Neural progenitor cell (in vitro differentiated cells): Measurements from ENCODE around the gene ACTL7B. TPM values are rescaled to one million over a fixed set of nuclear protein-coding genes. Genes with fewer than 3 reads are reported as not detected.

Source experiments
- DNase-seq: peaks from one replicate; pipeline ENCODE4 v3.0.0-alpha.2; 2016; ENCODE audit warnings: low spot score
- H2AFZ ChIP-seq: fragments of 200-600 bp; sonication (generic); replicated peaks from 2 replicates; pipeline ENCODE4 v1.6.1; 2016; ENCODE audit warnings: antibody characterized with exemption
- H3F3A ChIP-seq: fragments of 200-600 bp; sonication (generic); 2 replicates; pipeline ENCODE4 v1.6.1; 2016; ENCODE audit warnings: antibody characterized with exemption, low read depth
- H3K27ac ChIP-seq: fragments of 200-600 bp; sonication (generic); 2 replicates; pipeline ENCODE4 v1.5.1; 2016; ENCODE audit warnings: mild to moderate bottlenecking
- H3K27me3 ChIP-seq: fragments of 200-600 bp; sonication (generic); 2 replicates; pipeline ENCODE4 v1.6.1; 2016; ENCODE audit warnings: mild to moderate bottlenecking, moderate library complexity
- H3K36me3 ChIP-seq: fragments of 200-600 bp; sonication (generic); 2 replicates; pipeline ENCODE4 v1.5.1; 2016
- H3K4me1 ChIP-seq: fragments of 200-600 bp; sonication (generic); 2 replicates; pipeline ENCODE4 v1.6.1; 2016; ENCODE audit warnings: mixed run types
- H3K4me2 ChIP-seq: fragments of 200-600 bp; sonication (generic); 2 replicates; pipeline ENCODE4 v1.6.1; 2016
- H3K4me3 ChIP-seq: fragments of 200-600 bp; sonication (generic); 2 replicates; pipeline ENCODE4 v1.5.1; 2016
- H3K79me2 ChIP-seq: fragments of 200-600 bp; sonication (generic); 2 replicates; pipeline ENCODE4 v1.6.1; 2016; ENCODE audit warnings: low read depth
- H3K9ac ChIP-seq: fragments of 200-600 bp; sonication (generic); 2 replicates; pipeline ENCODE4 v1.6.1; 2016
- H3K9me3 ChIP-seq: fragments of 200-600 bp; sonication (generic); 2 replicates; pipeline ENCODE4 v1.5.1; 2016; ENCODE audit warnings: low read depth
- H4K20me1 ChIP-seq: fragments of 200-600 bp; sonication (generic); 2 replicates; pipeline ENCODE4 v1.6.1; 2016; ENCODE audit warnings: low read depth
- H3K27ac Mint-ChIP-seq: 3 replicates; pipeline ENCODE4 v1.8.0; 2021; ENCODE audit warnings: mixed read lengths
- H3K27me3 Mint-ChIP-seq: 2 replicates; pipeline ENCODE4 v1.8.0; 2022; ENCODE audit warnings: low read depth, mild to moderate bottlenecking, inconsistent platforms, moderate library complexity, mixed read lengths; ENCODE audit not compliant: insufficient read depth
- H3K36me3 Mint-ChIP-seq: 3 replicates; pipeline ENCODE4 v1.8.0; 2021; ENCODE audit warnings: mixed read lengths
- H3K4me1 Mint-ChIP-seq: 3 replicates; pipeline ENCODE4 v1.8.0; 2021; ENCODE audit warnings: mixed read lengths
- H3K4me3 Mint-ChIP-seq: 3 replicates; pipeline ENCODE4 v1.8.0; 2021; ENCODE audit warnings: mild to moderate bottlenecking, moderate library complexity, mixed read lengths
- H3K9me3 Mint-ChIP-seq: 3 replicates; pipeline ENCODE4 v1.8.0; 2020; ENCODE audit warnings: mixed read lengths
- CTCF ChIP-seq: fragments of 200-600 bp; sonication (generic); IDR thresholded peaks from 2 replicates; pipeline ENCODE4 v1.5.1; 2017; ENCODE audit warnings: antibody characterized with exemption, mild to moderate bottlenecking
- EZH2 ChIP-seq: fragments of 200-600 bp; sonication (generic); IDR thresholded peaks from 2 replicates; pipeline ENCODE4 v1.6.1; 2017; ENCODE audit warnings: antibody characterized with exemption, mild to moderate bottlenecking, moderate library complexity
- EZH2phosphoT487 ChIP-seq: fragments of 200-600 bp; sonication (generic); IDR thresholded peaks from 2 replicates; pipeline ENCODE4 v1.6.1; 2017; ENCODE audit warnings: antibody characterized with exemption
- total RNA-seq: library from RNA; depleted of rRNA; stranded (reverse); fragments of >200 nt; gene quantifications from 2 replicates; pipeline ENCODE4 v1.2.3, GENCODE V29; 2015; ENCODE audit warnings: low replicate concordance

ACTL7B gene
- total RNA-seq, 1 donor from 2014 or later = not detected

DNA sequence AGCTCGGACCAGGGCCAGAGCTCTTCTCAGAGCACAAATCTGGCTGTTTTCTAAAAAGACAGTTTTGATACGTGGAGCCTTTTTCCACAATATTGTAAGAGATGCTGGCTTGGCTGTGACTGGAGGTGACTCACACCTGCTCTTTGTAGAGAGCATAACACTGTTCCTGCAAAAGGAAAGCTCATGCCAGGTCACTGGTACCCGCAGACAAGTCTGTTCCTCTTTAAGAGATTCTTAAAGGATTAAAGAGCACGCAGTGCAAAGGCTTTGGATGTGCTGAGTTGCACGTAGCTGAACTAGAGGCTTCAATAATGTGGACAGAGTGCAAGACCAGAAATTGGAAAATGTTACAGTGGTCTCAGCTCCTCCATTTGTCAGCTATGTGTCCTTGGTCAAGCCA, 19.0 kb downstream of the ACTL7B start:
- TF ChIP-seq CTCF (no peak), EZH2 (no peak), EZH2phosphoT487 (no peak)
- Histone ChIP-seq H3K4me2 (peak overlapping the region; percentile 50), H3K36me3 (no peaks in the 10 kb centered on the region), H3K27me3 (no peaks in the 10 kb centered on the region), H3K4me3 (no peak overlapping the region), H3F3A (no peaks in the 10 kb centered on the region), H2AFZ (no peak overlapping the region), H3K79me2 (no peaks in the 10 kb centered on the region), H3K4me1 (peaks cover 14% of the 10 kb centered on the region), H3K27ac (no peak overlapping the region), H3K9me3 (no peaks in the 10 kb centered on the region), H4K20me1 (no peaks in the 10 kb centered on the region), H3K9ac (no peak overlapping the region)
- no peaks in the 10 kb centered on the region for H3K36me3 Mint-ChIP-seq
- DNase-seq = peak; percentile 11
- peaks cover 12% of the 10 kb centered on the region for H3K4me1 Mint-ChIP-seq
- H3K4me3 Mint-ChIP-seq = no peak overlapping the region
- H3K27me3 Mint-ChIP-seq = peaks cover 3% of the 10 kb centered on the region
- H3K9me3 Mint-ChIP-seq = no peaks in the 10 kb centered on the region
- H3K27ac Mint-ChIP-seq = no peak overlapping the region

- TF ChIP-seq EZH2 = no peak
- TF ChIP-seq CTCF = no peak
- TF ChIP-seq EZH2phosphoT487 = no peak
- H3K27me3 Mint-ChIP-seq = peaks cover 3% of the 10 kb centered on the region
Observed at GRCh38 chr9:108836319-108836718, 19.5 kb downstream of the ACTL7B start.

DNA sequence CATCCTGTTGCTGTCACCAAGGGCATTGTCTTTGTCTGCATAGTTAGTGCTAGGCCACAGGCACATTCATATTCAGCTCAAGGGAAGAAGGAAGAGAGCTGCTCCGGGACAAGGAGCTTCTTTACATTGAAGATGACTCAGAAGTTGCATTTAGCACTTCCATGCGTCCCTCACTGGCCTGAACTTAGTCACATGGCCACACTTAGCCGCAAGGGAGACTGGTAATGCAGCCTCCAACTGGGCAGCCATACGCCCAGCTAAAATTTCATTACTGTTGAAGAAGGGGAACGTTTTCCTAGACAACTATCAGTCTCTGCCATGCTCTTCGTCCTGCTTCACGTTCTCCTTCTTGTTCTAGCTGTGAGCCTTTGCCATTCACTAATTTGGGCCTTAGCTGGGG, 20.0 kb downstream of the ACTL7B start:
- H3K4me1 ChIP-seq = peaks cover 14% of the 10 kb centered on the region
- no peak overlapping the region for H2AFZ ChIP-seq
- H3K9me3 Mint-ChIP-seq = no peaks in the 10 kb centered on the region
- H3K4me3 Mint-ChIP-seq = no peak overlapping the region
- H3K36me3 ChIP-seq = no peaks in the 10 kb centered on the region
- H3K9me3 ChIP-seq = no peaks in the 10 kb centered on the region
- peaks cover 12% of the 10 kb centered on the region for H3K4me1 Mint-ChIP-seq
- H3K27ac Mint-ChIP-seq = no peak overlapping the region
- no peaks in the 10 kb centered on the region for H3K27me3 ChIP-seq
- TF ChIP-seq EZH2 (no peak), CTCF (no peak), EZH2phosphoT487 (no peak)
- no peaks in the 10 kb centered on the region for H3F3A ChIP-seq
- H3K36me3 Mint-ChIP-seq = no peaks in the 10 kb centered on the region
- H3K4me3 ChIP-seq = no peak overlapping the region
- H4K20me1 ChIP-seq = no peaks in the 10 kb centered on the region
- no peak for DNase-seq
- no peak overlapping the region for H3K4me2 ChIP-seq
- no peak overlapping the region for H3K27ac ChIP-seq
- H3K79me2 ChIP-seq = no peaks in the 10 kb centered on the region
- no peak overlapping the region for H3K9ac ChIP-seq
- H3K27me3 Mint-ChIP-seq = peaks cover 3% of the 10 kb centered on the region

More at GRCh38 chr9:108836319-108836718, 19.5 kb downstream of the ACTL7B start:
- Mint-ChIP-seq H3K36me3 (no peaks in the 10 kb centered on the region), H3K27ac (no peak overlapping the region), H3K4me3 (no peak overlapping the region), H3K4me1 (peaks cover 12% of the 10 kb centered on the region), H3K9me3 (no peaks in the 10 kb centered on the region)
- Histone ChIP-seq H3F3A (no peaks in the 10 kb centered on the region), H2AFZ (no peak overlapping the region), H3K79me2 (no peaks in the 10 kb centered on the region), H3K4me2 (peak overlapping the region; percentile 50), H3K27me3 (no peaks in the 10 kb centered on the region), H3K27ac (no peak overlapping the region), H3K4me1 (peaks cover 14% of the 10 kb centered on the region), H3K9ac (no peak overlapping the region), H3K36me3 (no peaks in the 10 kb centered on the region), H3K9me3 (no peaks in the 10 kb centered on the region), H3K4me3 (no peak overlapping the region), H4K20me1 (no peaks in the 10 kb centered on the region)
- no peak for DNase-seq
